Tibial nerve (tissue), 4 donors: Measurements from ENCODE around the gene MAPK8. TPM values are rescaled to one million over a fixed set of nuclear protein-coding genes. Genes with fewer than 3 reads are reported as not detected.
"Not testable (repeated sequence)": the region's sequence is repeated elsewhere in the genome, so short reads cannot be mapped to it uniquely, and the experiment has no call there.

Source experiments
- DNase-seq, 2 donors: peaks; one replicate each; pipeline ENCODE4 v3.0.0-alpha.2; 2019; ENCODE audit warnings: low spot score in 2 of 2
- H3K27ac ChIP-seq, 4 donors: fragments of 200-600 bp; sonication (generic) in 3 of 4; one replicate each; pipeline ENCODE4 v1.5.1; 2017 to 2019; ENCODE audit warnings: mild to moderate bottlenecking in 1 of 4
- H3K27me3 ChIP-seq, 2 donors: fragments of 200-600 bp; sonication (generic) in 1 of 2; one replicate each; pipeline versions ENCODE4 v1.5.1 to v1.6.0; 2017 to 2019
- H3K36me3 ChIP-seq, 3 donors: fragments of 200-600 bp; sonication (generic); one replicate each; pipeline ENCODE4 v1.5.1; 2018 to 2019
- H3K4me1 ChIP-seq, 4 donors: fragments of 200-600 bp; sonication (generic) in 3 of 4; one replicate each; pipeline ENCODE4 v1.5.1; 2017 to 2019
- H3K4me3 ChIP-seq, 4 donors: fragments of 200-600 bp; sonication (generic) in 3 of 4; one replicate each; pipeline ENCODE4 v1.5.1; 2017 to 2019; ENCODE audit warnings: mild to moderate bottlenecking in 1 of 4, moderate library complexity in 1 of 4
- H3K9me3 ChIP-seq, 4 donors: fragments of 200-600 bp; sonication (generic) in 3 of 4; one replicate each; pipeline ENCODE4 v1.5.1; 2017 to 2019
- CTCF ChIP-seq, 5 experiments: fragments of 200-600 bp in 3 of 5; fragments of 450-650 bp in 2 of 5; sonication (generic) in 3 of 5; IDR thresholded peaks; one replicate each; pipeline ENCODE4 v1.5.1; 2016 to 2019; ENCODE audit warnings: antibody characterized with exemption in 5 of 5, mild to moderate bottlenecking in 3 of 5, moderate library complexity in 2 of 5
- EP300 ChIP-seq, 2 donors: sonication (generic); formaldehyde crosslinking; IDR thresholded peaks; one replicate each; pipeline ENCODE4 v1.6.1; 2017; ENCODE audit warnings: antibody characterized with exemption in 2 of 2, mild to moderate bottlenecking in 1 of 2
- POLR2A ChIP-seq, 2 donors: fragments of 450-650 bp; IDR thresholded peaks; one replicate each; pipeline ENCODE4 v1.6.1; 2017; ENCODE audit warnings: antibody characterized with exemption in 2 of 2, mild to moderate bottlenecking in 2 of 2, moderate library complexity in 2 of 2
- WGBS, 2 donors: methylation state at CpG; one replicate each; pipeline ENCODE4 v1.1.5; 2018; 5-methylcytosine and 5-hydroxymethylcytosine counted together
- total RNA-seq, 4 donors: library from RNA; depleted of rRNA; stranded (reverse); fragments of >200 nt; gene quantifications; one replicate each; pipeline ENCODE4 v1.1.0, GENCODE V29; 2016

The MAPK8 gene
- total RNA-seq, 4 donors from 2014 or later: 53.4 to 65.6 (median 62.2) TPM

DNA sequence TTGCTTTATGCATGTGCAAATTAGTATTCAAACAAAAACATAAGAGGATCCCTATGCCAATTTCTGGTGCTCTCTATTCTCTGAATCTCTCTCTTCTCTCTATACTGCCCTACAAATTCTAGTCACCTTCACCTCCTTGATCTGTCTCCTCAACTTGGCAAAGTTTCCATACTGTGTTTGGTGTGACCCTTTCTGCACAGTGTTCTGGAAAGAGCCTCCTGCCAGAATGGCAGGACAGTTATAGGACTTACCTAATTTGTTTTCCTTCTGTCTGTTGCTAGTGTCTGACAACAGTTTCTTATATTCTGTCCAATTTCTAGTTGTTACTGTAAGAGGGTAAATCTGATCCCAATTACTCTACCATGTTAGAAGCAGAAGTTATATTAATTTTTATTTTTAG is 34.3 kb downstream of the MAPK8 start:
- Histone ChIP-seq H3K4me3 (no peak overlapping the region), H3K4me1 (no peaks in the 10 kb centered on the region), H3K9me3 (no peaks in the 10 kb centered on the region), H3K27me3 (no peaks in the 10 kb centered on the region), H3K27ac (no peak overlapping the region), H3K36me3 (no peaks in the 10 kb centered on the region)
- DNase-seq: no peak
- TF ChIP-seq POLR2A (IDR thresholded peaks at IDR 0.05) (no peak), CTCF (IDR thresholded peaks at IDR 0.05) (no peak), EP300 (IDR thresholded peaks at IDR 0.05) (no peak)

DNA sequence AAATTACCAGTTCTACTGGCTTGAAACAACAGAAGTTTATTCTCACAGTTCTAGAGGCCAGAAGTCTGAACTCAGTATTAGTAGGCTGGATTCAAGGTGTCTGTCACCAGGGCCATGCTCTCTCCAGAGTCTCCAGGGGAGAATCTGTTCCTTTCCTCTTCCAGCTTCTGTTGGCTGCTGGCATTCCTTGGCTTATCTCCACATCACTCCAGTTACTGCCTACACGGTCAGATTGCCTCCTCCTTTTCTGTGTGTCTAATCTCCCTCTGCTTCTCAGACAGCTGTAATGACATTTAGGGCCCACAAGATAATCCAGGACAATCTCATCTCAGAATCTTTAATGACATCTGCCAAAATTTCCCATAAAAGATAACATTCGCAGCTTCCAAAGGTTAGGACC is 36.6 kb downstream of the MAPK8 start:
- TF ChIP-seq EP300 (IDR thresholded peaks at IDR 0.05): no peak
- TF ChIP-seq POLR2A (IDR thresholded peaks at IDR 0.05): no peak
- no peak for TF ChIP-seq CTCF (IDR thresholded peaks at IDR 0.05)
- WGBS, 2 donors: 68 to 76% methylated on average over 2 of the region's 2 CpGs
- Histone ChIP-seq H3K4me3 (no peak overlapping the region), H3K27me3 (no peaks in the 10 kb centered on the region), H3K27ac (no peak overlapping the region), H3K4me1 (no peaks in the 10 kb centered on the region), H3K9me3 (peaks cover 0 to 8% (median 4%) of the 10 kb centered on the region in 4 donors), H3K36me3 (peaks cover 0 to 9% (median 0%) of the 10 kb centered on the region in 3 donors)
- DNase-seq: no peak

DNA sequence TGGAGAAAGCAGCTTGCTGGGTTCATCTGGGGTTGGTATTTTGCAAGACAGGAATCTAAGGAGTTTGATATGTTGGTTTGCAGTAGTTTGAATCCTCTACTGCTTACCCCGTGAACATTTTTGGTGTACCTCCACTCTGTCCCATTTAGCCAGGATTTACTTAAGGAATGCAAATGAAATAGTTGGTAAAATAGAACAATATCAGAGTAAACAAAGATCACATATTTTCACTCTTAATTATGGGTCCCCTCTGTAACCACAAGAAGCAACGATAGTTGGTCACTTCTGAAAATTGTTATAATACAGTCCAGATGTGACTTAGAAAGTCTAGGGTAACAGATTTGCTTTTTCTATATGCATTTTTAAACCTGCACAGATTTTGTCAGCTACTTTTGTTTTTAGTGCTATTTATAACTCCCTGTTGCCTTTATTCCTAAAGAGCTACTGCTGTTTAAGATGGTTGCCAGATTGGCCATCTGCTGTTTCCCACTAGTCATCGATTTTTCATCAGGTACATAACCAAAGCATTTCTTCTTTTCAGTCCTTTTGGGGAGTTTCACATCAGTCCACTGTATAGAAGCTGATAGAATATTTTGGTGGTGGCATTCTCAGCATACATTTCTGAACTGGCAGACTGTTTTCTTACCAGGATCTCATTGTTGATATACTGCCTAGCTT is 37.6 kb downstream of the MAPK8 start:
- Histone ChIP-seq H3K27ac (no peak overlapping the region), H3K36me3 (peaks cover 0 to 9% (median 0%) of the 10 kb centered on the region in 3 donors), H3K9me3 (peaks cover 0 to 18% (median 5%) of the 10 kb centered on the region in 4 donors), H3K27me3 (no peaks in the 10 kb centered on the region), H3K4me3 (no peak overlapping the region), H3K4me1 (no peaks in the 10 kb centered on the region)
- DNase-seq: no peak
- WGBS, 2 donors: 52 to 54% methylated on average over 3 of the region's 3 CpGs
- no peak for TF ChIP-seq EP300 (IDR thresholded peaks at IDR 0.05)
- no peak for TF ChIP-seq CTCF (IDR thresholded peaks at IDR 0.05)
- TF ChIP-seq POLR2A (IDR thresholded peaks at IDR 0.05): no peak

DNA sequence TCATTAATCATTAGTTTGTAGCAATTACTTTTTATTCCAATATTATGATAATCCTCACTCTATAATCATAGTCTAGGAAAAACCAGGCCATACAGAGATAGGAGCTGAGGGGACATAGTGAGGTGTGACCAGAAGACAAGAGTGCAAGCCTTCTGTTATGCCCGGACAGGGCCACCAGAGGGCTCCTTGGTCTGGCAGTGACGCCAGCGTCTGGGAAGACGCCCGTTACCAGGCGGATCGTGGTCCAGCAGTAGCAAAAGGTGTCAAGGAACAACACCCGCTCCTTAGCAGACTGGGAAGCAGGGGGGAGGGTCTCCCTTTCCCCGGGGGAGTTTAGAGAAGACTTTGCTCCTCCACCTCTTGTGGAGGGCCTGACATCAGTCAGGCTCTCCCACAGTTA is 39.8 kb downstream of the MAPK8 start:
- not testable (repeated sequence) for H3K4me1 ChIP-seq, H3K36me3 ChIP-seq, H3K4me3 ChIP-seq, H3K27me3 ChIP-seq, DNase-seq, H3K27ac ChIP-seq
- peaks cover 0 to 23% (median 6%) of the 10 kb centered on the region in 4 donors for H3K9me3 ChIP-seq
- WGBS, 2 donors: 93 to 94% methylated on average over 9 of the region's 9 CpGs

DNA sequence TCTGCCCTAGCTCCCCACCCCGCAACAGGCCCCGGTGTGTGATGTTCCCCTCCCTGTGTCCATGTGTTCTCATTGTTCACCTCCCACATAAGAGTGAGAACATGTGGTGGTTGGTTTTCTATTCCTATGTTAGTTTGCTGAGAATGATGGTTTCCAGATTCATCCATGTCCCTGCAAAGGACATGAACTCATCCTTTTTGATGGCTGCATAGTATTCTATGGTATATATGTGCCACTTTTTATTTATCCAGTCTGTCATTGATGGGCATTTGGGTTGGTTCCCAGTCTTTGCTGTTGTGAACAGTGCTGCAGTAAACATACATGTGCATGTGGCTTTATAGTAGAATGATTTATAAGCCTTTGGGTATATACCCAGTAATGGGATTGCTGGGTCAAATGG is 41.1 kb downstream of the MAPK8 start:
- H3K27ac ChIP-seq, DNase-seq, H3K4me1 ChIP-seq, H3K36me3 ChIP-seq, H3K4me3 ChIP-seq, H3K27me3 ChIP-seq: not testable (repeated sequence)
- WGBS, 2 donors: 96 to 100% methylated on average over 2 of the region's 2 CpGs
- H3K9me3 ChIP-seq: peaks cover 0 to 23% (median 6%) of the 10 kb centered on the region in 4 donors

DNA sequence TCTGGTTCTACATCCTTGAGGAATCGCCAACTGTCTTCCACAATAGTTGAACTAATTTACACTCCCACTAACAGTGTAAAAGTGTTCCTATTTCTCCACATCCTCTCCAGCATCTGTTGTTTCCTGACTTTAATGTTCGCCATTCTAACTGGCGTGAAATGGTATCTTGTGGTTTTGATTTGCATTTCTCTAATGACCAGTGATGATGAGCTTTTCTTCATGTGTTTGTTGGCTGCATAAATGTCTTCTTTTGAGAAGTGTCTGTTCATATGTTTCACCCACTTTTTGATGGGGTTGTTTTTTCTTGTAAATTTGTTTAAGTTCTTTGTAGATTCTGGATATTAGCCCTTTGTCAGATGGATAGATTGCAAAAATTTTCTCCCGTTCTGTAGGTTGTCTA is 41.5 kb downstream of the MAPK8 start:
- not testable (repeated sequence) for H3K27me3 ChIP-seq, H3K36me3 ChIP-seq, H3K27ac ChIP-seq, H3K4me1 ChIP-seq, H3K4me3 ChIP-seq, DNase-seq
- peaks cover 0 to 23% (median 6%) of the 10 kb centered on the region in 4 donors for H3K9me3 ChIP-seq
- WGBS, 2 donors: 96 to 98% methylated on average over 4 of the region's 4 CpGs

DNA sequence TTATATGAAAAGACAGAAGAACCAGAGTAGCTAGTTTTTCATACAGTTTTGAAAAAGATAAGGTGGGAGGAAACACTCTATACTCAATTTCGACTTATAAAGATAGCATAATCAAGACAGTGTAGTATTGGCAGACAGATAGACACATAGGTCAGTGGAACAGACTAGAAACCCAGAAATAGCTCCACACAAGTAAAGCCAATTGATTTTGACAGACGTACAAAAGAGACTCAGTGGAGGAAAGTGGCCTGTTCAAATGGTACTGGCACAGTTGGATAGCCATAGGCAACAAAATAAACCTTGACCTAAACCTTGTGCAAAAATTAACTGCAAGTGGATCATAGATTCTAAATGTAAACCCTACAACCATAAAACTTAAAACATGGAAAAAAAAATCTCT is 46.8 kb downstream of the MAPK8 start:
- Histone ChIP-seq H3K4me1 (no peaks in the 10 kb centered on the region), H3K9me3 (peaks cover 0 to 17% (median 4%) of the 10 kb centered on the region in 4 donors), H3K36me3 (no peaks in the 10 kb centered on the region), H3K4me3 (no peak overlapping the region), H3K27ac (no peak overlapping the region), H3K27me3 (no peaks in the 10 kb centered on the region)
- no peak for DNase-seq
- no peak for TF ChIP-seq POLR2A (IDR thresholded peaks at IDR 0.05)
- no peak for TF ChIP-seq EP300 (IDR thresholded peaks at IDR 0.05)
- TF ChIP-seq CTCF (IDR thresholded peaks at IDR 0.05): no peak
- WGBS, 2 donors: 78 to 80% methylated on average over 2 of the region's 2 CpGs
